Neural crest cell (in vitro differentiated cells): ENCODE results near the gene TGFBR3L. TPM values are rescaled to one million over a fixed set of nuclear protein-coding genes. Genes with fewer than 3 reads are reported as not detected.
"Not testable (repeated sequence)": the region's sequence is repeated elsewhere in the genome, so short reads cannot be mapped to it uniquely, and the experiment has no call there.

Experiments
- DNase-seq: peaks from one replicate; pipeline ENCODE4 v3.0.0; 2021; ENCODE audit warnings: low read depth, mixed read lengths, low spot score
- H3K27ac Mint-ChIP-seq: one replicate; pipeline ENCODE4 v1.8.0; 2021; ENCODE audit warnings: mild to moderate bottlenecking, mixed read lengths; ENCODE audit not compliant: unreplicated experiment
- H3K27me3 Mint-ChIP-seq: 2 replicates; pipeline ENCODE4 v1.8.0; 2021; ENCODE audit warnings: low read depth, mild to moderate bottlenecking, mixed read lengths
- H3K36me3 Mint-ChIP-seq: 2 replicates; pipeline ENCODE4 v1.8.0; 2021; ENCODE audit warnings: low read depth, mild to moderate bottlenecking, mixed read lengths
- H3K4me1 Mint-ChIP-seq: 2 replicates; pipeline ENCODE4 v1.8.0; 2021; ENCODE audit warnings: mixed read lengths
- H3K4me3 Mint-ChIP-seq: one replicate; pipeline ENCODE4 v1.8.0; 2021; ENCODE audit warnings: mild to moderate bottlenecking, mixed read lengths
- H3K9me3 Mint-ChIP-seq: 2 replicates; pipeline ENCODE4 v1.8.0; 2021; ENCODE audit warnings: mixed read lengths
- CTCF ChIP-seq: fragments of 200-600 bp; sonication (generic); conservative IDR thresholded peaks from 2 replicates; pipeline ENCODE4 v1.5.0; 2021; ENCODE audit warnings: antibody characterized with exemption, mild to moderate bottlenecking
- total RNA-seq: library from RNA; stranded (reverse); gene quantifications from 2 replicates; pipeline ENCODE4 v1.2.1, GENCODE V29; 2021

TGFBR3L gene
- total RNA-seq, 1 donor from 2014 or later = 0.44 TPM

DNA sequence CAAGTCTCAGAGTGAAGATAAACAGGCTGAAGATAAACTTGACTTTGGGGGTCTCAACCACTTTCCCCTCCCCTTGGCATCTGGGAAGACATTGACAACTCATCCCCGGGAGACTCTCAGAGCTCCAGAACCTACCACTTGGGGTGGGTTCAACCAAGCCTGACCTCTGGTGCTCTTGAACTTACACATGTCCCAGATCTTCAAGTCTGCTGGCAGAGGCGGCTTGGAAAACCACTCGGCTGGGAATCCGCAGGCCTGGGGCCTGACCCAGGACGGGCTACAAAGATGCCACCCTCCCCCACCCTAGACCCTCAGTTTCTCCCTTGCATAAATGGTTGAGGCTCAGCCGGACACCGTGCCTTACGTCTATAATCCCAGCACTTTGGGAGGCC, 25.8 kb upstream of the TGFBR3L start:
- Mint-ChIP-seq H3K27ac (no peak overlapping the region), H3K27me3 (peaks cover 40% of the 10 kb centered on the region), H3K4me1 (no peaks in the 10 kb centered on the region), H3K9me3 (no peaks in the 10 kb centered on the region), H3K36me3 (no peaks in the 10 kb centered on the region), H3K4me3 (no peak overlapping the region)
- no peak for DNase-seq
- no peak for TF ChIP-seq CTCF

GRCh38 chr19:7893362-7894101, 21.1 kb upstream of the TGFBR3L start:
- not testable (repeated sequence) for H3K4me1 Mint-ChIP-seq, H3K9me3 Mint-ChIP-seq, DNase-seq, H3K27ac Mint-ChIP-seq, H3K36me3 Mint-ChIP-seq, H3K4me3 Mint-ChIP-seq
- peaks cover 16% of the 10 kb centered on the region for H3K27me3 Mint-ChIP-seq

GRCh38 chr19:7894612-7895309, 19.9 kb upstream of the TGFBR3L start:
- H3K9me3 Mint-ChIP-seq = no peaks in the 10 kb centered on the region
- H3K4me1 Mint-ChIP-seq = peaks cover 3% of the 10 kb centered on the region
- DNase-seq = no peak
- H3K4me3 Mint-ChIP-seq = no peak overlapping the region
- TF ChIP-seq CTCF = peak; percentile 17
- no peak overlapping the region for H3K27ac Mint-ChIP-seq
- H3K27me3 Mint-ChIP-seq = peaks cover 7% of the 10 kb centered on the region
- H3K36me3 Mint-ChIP-seq = no peaks in the 10 kb centered on the region

- Mint-ChIP-seq H3K36me3 (no peaks in the 10 kb centered on the region), H3K27me3 (peaks cover 3% of the 10 kb centered on the region), H3K9me3 (no peaks in the 10 kb centered on the region), H3K27ac (no peak overlapping the region), H3K4me1 (peaks cover 3% of the 10 kb centered on the region), H3K4me3 (no peak overlapping the region)
- no peak for TF ChIP-seq CTCF
- DNase-seq = no peak
Observed at GRCh38 chr19:7895565-7895964, 19.1 kb upstream of the TGFBR3L start.

- TF ChIP-seq CTCF = no peak
- H3K36me3 Mint-ChIP-seq = no peaks in the 10 kb centered on the region
- no peaks in the 10 kb centered on the region for H3K9me3 Mint-ChIP-seq
- no peak for DNase-seq
- no peaks in the 10 kb centered on the region for H3K27me3 Mint-ChIP-seq
- H3K4me3 Mint-ChIP-seq = no peak overlapping the region
- peaks cover 3% of the 10 kb centered on the region for H3K4me1 Mint-ChIP-seq
- H3K27ac Mint-ChIP-seq = no peak overlapping the region
Observed at GRCh38 chr19:7897292-7897691, 17.3 kb upstream of the TGFBR3L start.

GRCh38 chr19:7898967-7899366, 15.7 kb upstream of the TGFBR3L start:
- DNase-seq = no peak
- peaks cover 6% of the 10 kb centered on the region for H3K27me3 Mint-ChIP-seq
- TF ChIP-seq CTCF = no peak
- H3K9me3 Mint-ChIP-seq = no peaks in the 10 kb centered on the region
- no peak overlapping the region for H3K27ac Mint-ChIP-seq
- no peaks in the 10 kb centered on the region for H3K36me3 Mint-ChIP-seq
- no peak overlapping the region for H3K4me3 Mint-ChIP-seq
- peaks cover 14% of the 10 kb centered on the region for H3K4me1 Mint-ChIP-seq
